Osteocyte (in vitro differentiated cells): ENCODE results near the gene KRTAP1-3. TPM values are rescaled to one million over a fixed set of nuclear protein-coding genes. Genes with fewer than 3 reads are reported as not detected.
A peak's percentile ranks its signal among the peaks of the same experiment; 100 is the strongest.
"Not testable (repeated sequence)": the region's sequence is repeated elsewhere in the genome, so short reads cannot be mapped to it uniquely, and the experiment has no call there.

Experiments used
- DNase-seq: peaks from one replicate; pipeline ENCODE4 v3.0.0; 2021; ENCODE audit warnings: mixed read lengths; ENCODE audit not compliant: unreplicated experiment; ENCODE audit errors: extremely low spot score
- H3K27ac Mint-ChIP-seq: one replicate; pipeline ENCODE4 v1.8.0; 2021; ENCODE audit warnings: mild to moderate bottlenecking, mixed read lengths; ENCODE audit not compliant: unreplicated experiment
- H3K27me3 Mint-ChIP-seq: one replicate; pipeline ENCODE4 v1.8.0; 2021; ENCODE audit warnings: mixed read lengths; ENCODE audit not compliant: unreplicated experiment
- H3K36me3 Mint-ChIP-seq: one replicate; pipeline ENCODE4 v1.8.0; 2021; ENCODE audit warnings: mixed read lengths; ENCODE audit not compliant: unreplicated experiment
- H3K4me1 Mint-ChIP-seq: one replicate; pipeline ENCODE4 v1.8.0; 2021; ENCODE audit warnings: mixed read lengths; ENCODE audit not compliant: unreplicated experiment
- H3K4me3 Mint-ChIP-seq: one replicate; pipeline ENCODE4 v1.8.0; 2021; ENCODE audit warnings: mild to moderate bottlenecking, moderate library complexity, mixed read lengths; ENCODE audit not compliant: unreplicated experiment
- H3K9me3 Mint-ChIP-seq: one replicate; pipeline ENCODE4 v1.8.0; 2021; ENCODE audit warnings: mixed read lengths; ENCODE audit not compliant: unreplicated experiment
- CTCF ChIP-seq: fragments of 200-600 bp; sonication (generic); IDR thresholded peaks from 2 replicates; pipeline ENCODE4 v1.5.0; 2021; ENCODE audit warnings: antibody characterized with exemption, mild to moderate bottlenecking, moderate library complexity
- long read RNA-seq: library from polyadenylated mRNA; unstranded; transcript quantifications from one replicate; pipeline ENCODE4 v2.0.0, GENCODE V29; 2021
- total RNA-seq: library from RNA; stranded (reverse); gene quantifications from 2 replicates; pipeline ENCODE4 v1.2.1, GENCODE V29; 2021

KRTAP1-3 gene
- not detected in 2 replicates for total RNA-seq
- long read RNA-seq, result 0 reads

- H3K27ac Mint-ChIP-seq, H3K4me1 Mint-ChIP-seq, DNase-seq, H3K9me3 Mint-ChIP-seq, H3K27me3 Mint-ChIP-seq, H3K4me3 Mint-ChIP-seq, H3K36me3 Mint-ChIP-seq: not testable (repeated sequence)
These were observed at the start of gene KRTAP1-3 for GRCh38 chr17:41034346-41034935. Gene KRTAP1-3, minus strand, starts transcription at chr17:41034874. Its CDS starts 53 bp downstream, at chr17:41034821.

- not testable (repeated sequence) for H3K27me3 Mint-ChIP-seq, DNase-seq, H3K4me3 Mint-ChIP-seq, H3K9me3 Mint-ChIP-seq, H3K36me3 Mint-ChIP-seq
- Mint-ChIP-seq H3K4me1 (peaks cover 23% of the 10 kb centered on the region), H3K27ac (peak within 1 kb of the TSS; percentile 53)
These were observed 49.6 kb upstream of the KRTAP1-3 start, which contains the start of gene KRTAP4-7 for GRCh38 chr17:41084100-41084856. Gene KRTAP4-7, plus strand, starts transcription at chr17:41084150. Its CDS starts 57 bp downstream, at chr17:41084207.

GRCh38 chr17:41083427-41083826, 48.8 kb upstream of the KRTAP1-3 start:
- H3K27ac Mint-ChIP-seq, H3K36me3 Mint-ChIP-seq, H3K4me3 Mint-ChIP-seq, H3K9me3 Mint-ChIP-seq, DNase-seq, H3K27me3 Mint-ChIP-seq: not testable (repeated sequence)
- H3K4me1 Mint-ChIP-seq, result peaks cover 23% of the 10 kb centered on the region

- peak overlapping the region; percentile 53 for H3K27ac Mint-ChIP-seq
These were observed 48.0 kb upstream of the KRTAP1-3 start for GRCh38 chr17:41082626-41083025.

GRCh38 chr17:41076788-41077187, 42.1 kb upstream of the KRTAP1-3 start:
- H3K4me1 Mint-ChIP-seq, result no peaks in the 10 kb centered on the region
- H3K9me3 Mint-ChIP-seq, result peaks cover 3% of the 10 kb centered on the region
- no peak overlapping the region for H3K4me3 Mint-ChIP-seq
- no peaks in the 10 kb centered on the region for H3K27me3 Mint-ChIP-seq
- no peak for TF ChIP-seq CTCF
- DNase-seq, result no peak
- no peaks in the 10 kb centered on the region for H3K36me3 Mint-ChIP-seq
- H3K27ac Mint-ChIP-seq, result no peak overlapping the region

More at GRCh38 chr17:41082626-41083025, 48.0 kb upstream of the KRTAP1-3 start:
- Mint-ChIP-seq H3K27me3 (no peaks in the 10 kb centered on the region), H3K4me1 (peaks cover 23% of the 10 kb centered on the region), H3K36me3 (no peaks in the 10 kb centered on the region), H3K4me3 (no peak overlapping the region), H3K9me3 (no peaks in the 10 kb centered on the region)
- no peak for DNase-seq
- TF ChIP-seq CTCF, result no peak

GRCh38 chr17:41073676-41074075, 39.0 kb upstream of the KRTAP1-3 start:
- Mint-ChIP-seq H3K4me3 (no peak overlapping the region), H3K4me1 (no peaks in the 10 kb centered on the region), H3K27me3 (no peaks in the 10 kb centered on the region), H3K36me3 (no peaks in the 10 kb centered on the region), H3K9me3 (peaks cover 3% of the 10 kb centered on the region), H3K27ac (no peak overlapping the region)
- no peak for DNase-seq
- TF ChIP-seq CTCF, result no peak
